Vagina (tissue), 2 donors: Measurements from ENCODE around the gene DNAH2. TPM values are rescaled to one million over a fixed set of nuclear protein-coding genes. Genes with fewer than 3 reads are reported as not detected.

Experiments used
- DNase-seq, 2 donors: peaks; one replicate each; pipeline ENCODE4 v3.0.0-alpha.2; 2017; ENCODE audit errors: extremely low spot score in 2 of 2
- H3K27ac ChIP-seq: fragments of 200-600 bp; sonication (generic); one replicate; pipeline ENCODE4 v1.5.1; 2019
- H3K27me3 ChIP-seq: fragments of 200-600 bp; sonication (generic); one replicate; pipeline ENCODE4 v1.5.1; 2019
- H3K36me3 ChIP-seq, 2 donors: fragments of 200-600 bp; sonication (generic); one replicate each; pipeline ENCODE4 v1.5.1; 2017 to 2019
- H3K4me1 ChIP-seq: fragments of 200-600 bp; sonication (generic); one replicate; pipeline ENCODE4 v1.5.1; 2019
- H3K4me3 ChIP-seq, 2 donors: fragments of 200-600 bp; sonication (generic); 1 replicate in 1 of 2; 2 replicates in 1 of 2; pipeline ENCODE4 v1.5.1; 2016 to 2019
- H3K9me3 ChIP-seq: fragments of 200-600 bp; sonication (generic); one replicate; pipeline ENCODE4 v1.5.1; 2019
- POLR2A ChIP-seq, 2 donors: fragments of 450-650 bp; IDR thresholded peaks; one replicate each; pipeline ENCODE4 v1.6.1; 2017; ENCODE audit warnings: antibody characterized with exemption in 2 of 2, mild to moderate bottlenecking in 2 of 2, moderate library complexity in 2 of 2
- POLR2AphosphoS5 ChIP-seq, 2 donors: sonication (generic); formaldehyde crosslinking; IDR thresholded peaks; one replicate each; pipeline ENCODE4 v1.9.0; 2017; ENCODE audit warnings: antibody characterized with exemption in 2 of 2, mild to moderate bottlenecking in 2 of 2, low read depth in 1 of 2; ENCODE audit not compliant: insufficient read depth in 1 of 2
- intact Hi-C: fragments of 100-400 bp; cut with DNase I; formaldehyde crosslinking; loops from one replicate; pipeline ENCODE4 v1.15.1; 2023
- total RNA-seq: library from RNA; depleted of rRNA; stranded (reverse); fragments of >200 nt; gene quantifications from one replicate; pipeline ENCODE4 v1.2.3, GENCODE V29; 2016
- TF ChIP-seq, protein P1 (sequence below), 3 experiments: fragments of 450-650 bp in 2 of 3; fragments of 200-600 bp in 1 of 3; sonication (generic) in 1 of 3; IDR thresholded peaks; one replicate each; pipeline ENCODE4 v1.5.1; 2017 to 2019; ENCODE audit warnings: antibody characterized with exemption in 3 of 3, mild to moderate bottlenecking in 2 of 3, moderate library complexity in 2 of 3

The DNAH2 gene
- total RNA-seq, 1 donor from 2014 or later, result 0.49 TPM

- no peak overlapping the region for H3K4me3 ChIP-seq
- H3K27ac ChIP-seq, result no peak overlapping the region
- no peaks in the 10 kb centered on the region for H3K9me3 ChIP-seq
- H3K4me1 ChIP-seq, result no peaks in the 10 kb centered on the region
- H3K36me3 ChIP-seq, result no peaks in the 10 kb centered on the region
- intact Hi-C loops, result no loop called here
- TF ChIP-seq, protein P1, sequence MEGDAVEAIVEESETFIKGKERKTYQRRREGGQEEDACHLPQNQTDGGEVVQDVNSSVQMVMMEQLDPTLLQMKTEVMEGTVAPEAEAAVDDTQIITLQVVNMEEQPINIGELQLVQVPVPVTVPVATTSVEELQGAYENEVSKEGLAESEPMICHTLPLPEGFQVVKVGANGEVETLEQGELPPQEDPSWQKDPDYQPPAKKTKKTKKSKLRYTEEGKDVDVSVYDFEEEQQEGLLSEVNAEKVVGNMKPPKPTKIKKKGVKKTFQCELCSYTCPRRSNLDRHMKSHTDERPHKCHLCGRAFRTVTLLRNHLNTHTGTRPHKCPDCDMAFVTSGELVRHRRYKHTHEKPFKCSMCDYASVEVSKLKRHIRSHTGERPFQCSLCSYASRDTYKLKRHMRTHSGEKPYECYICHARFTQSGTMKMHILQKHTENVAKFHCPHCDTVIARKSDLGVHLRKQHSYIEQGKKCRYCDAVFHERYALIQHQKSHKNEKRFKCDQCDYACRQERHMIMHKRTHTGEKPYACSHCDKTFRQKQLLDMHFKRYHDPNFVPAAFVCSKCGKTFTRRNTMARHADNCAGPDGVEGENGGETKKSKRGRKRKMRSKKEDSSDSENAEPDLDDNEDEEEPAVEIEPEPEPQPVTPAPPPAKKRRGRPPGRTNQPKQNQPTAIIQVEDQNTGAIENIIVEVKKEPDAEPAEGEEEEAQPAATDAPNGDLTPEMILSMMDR (IDR thresholded peaks at IDR 0.05), result no peak
- TF ChIP-seq POLR2AphosphoS5 (IDR thresholded peaks at IDR 0.05; ENCODE audit: insufficient read depth in 1 of 2, low read depth in 1 of 2) (no peak), POLR2A (IDR thresholded peaks at IDR 0.05) (no peak)
- DNase-seq, result no peak
- H3K27me3 ChIP-seq, result no peaks in the 10 kb centered on the region
These were observed 37.1 kb downstream of the DNAH2 start for GRCh38 chr17:7754656-7755055.

DNA sequence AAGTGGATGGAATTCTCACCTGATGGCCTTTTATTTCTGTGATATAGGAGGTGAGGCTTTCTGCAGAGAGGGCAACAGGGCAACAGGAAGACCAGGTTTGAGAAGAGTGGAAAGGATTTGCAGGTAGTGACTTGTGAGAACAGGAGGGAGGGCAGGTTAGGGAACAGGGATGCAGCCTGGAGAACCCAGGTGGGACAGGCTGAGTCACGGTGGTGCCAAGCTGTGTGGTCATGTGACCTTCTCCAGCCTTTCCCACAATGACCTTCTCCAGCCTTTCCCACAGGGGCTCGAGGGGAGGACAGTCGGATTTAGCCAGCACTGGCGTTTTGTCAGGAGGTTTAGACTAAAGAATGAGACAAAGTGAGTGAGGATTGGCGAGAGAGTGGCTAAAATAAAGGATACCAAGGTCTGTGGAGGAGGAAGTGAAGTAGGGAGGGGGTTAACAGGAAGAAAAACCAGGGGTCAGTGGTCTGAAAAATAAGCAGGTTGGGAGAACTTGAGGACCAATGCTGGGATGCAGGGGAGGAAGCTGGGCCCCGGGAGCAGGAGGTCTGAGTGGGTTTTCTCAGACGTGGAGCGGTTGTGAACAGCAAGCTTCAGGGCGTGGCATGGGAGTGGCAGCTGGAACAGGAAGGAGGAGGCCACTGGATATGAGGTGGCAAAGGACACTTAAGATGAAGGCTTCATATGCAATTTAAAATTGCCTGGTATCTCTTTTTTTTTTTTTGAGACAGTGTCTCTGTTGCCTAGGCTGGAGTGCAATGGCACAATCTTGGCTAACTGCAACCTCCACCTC is 37.7 kb downstream of the DNAH2 start:
- H3K27ac ChIP-seq, result no peak overlapping the region
- H3K27me3 ChIP-seq, result no peaks in the 10 kb centered on the region
- DNase-seq, result no peak
- H3K4me3 ChIP-seq, result no peak overlapping the region
- intact Hi-C loops, result no loop called here
- TF ChIP-seq POLR2AphosphoS5 (IDR thresholded peaks at IDR 0.05; ENCODE audit: insufficient read depth in 1 of 2, low read depth in 1 of 2), result no peak
- TF ChIP-seq POLR2A (IDR thresholded peaks at IDR 0.05), result no peak
- TF ChIP-seq, protein P1 (IDR thresholded peaks at IDR 0.05), result no peak
- H3K4me1 ChIP-seq, result no peaks in the 10 kb centered on the region
- no peaks in the 10 kb centered on the region for H3K9me3 ChIP-seq
- no peaks in the 10 kb centered on the region for H3K36me3 ChIP-seq

DNA sequence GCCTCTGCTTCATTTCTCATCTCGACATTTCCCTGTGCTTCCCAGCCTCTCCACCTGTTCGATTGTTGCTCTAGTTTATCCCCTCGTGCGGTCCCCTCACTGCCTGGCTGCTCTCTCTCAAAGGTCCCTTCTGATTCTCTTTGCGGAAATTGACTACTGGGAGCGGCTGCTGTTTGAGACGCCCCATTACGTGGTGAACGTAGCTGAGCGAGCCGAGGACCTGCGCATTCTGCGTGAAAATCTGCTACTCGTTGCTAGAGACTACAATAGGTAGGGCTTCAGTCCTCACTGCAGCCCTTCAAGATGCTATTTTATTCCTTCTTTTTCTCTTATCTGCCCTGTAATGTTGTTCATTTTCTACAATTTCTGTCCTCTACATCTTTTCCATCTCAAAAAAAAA is 39.4 kb downstream of the DNAH2 start:
- TF ChIP-seq, protein P1 (IDR thresholded peaks at IDR 0.05), result no peak
- TF ChIP-seq POLR2AphosphoS5 (IDR thresholded peaks at IDR 0.05; ENCODE audit: insufficient read depth in 1 of 2, low read depth in 1 of 2), result no peak
- no peak for TF ChIP-seq POLR2A (IDR thresholded peaks at IDR 0.05)
- H3K27me3 ChIP-seq, result no peaks in the 10 kb centered on the region
- H3K27ac ChIP-seq, result no peak overlapping the region
- H3K36me3 ChIP-seq, result no peaks in the 10 kb centered on the region
- H3K4me3 ChIP-seq, result no peak overlapping the region
- H3K9me3 ChIP-seq, result no peaks in the 10 kb centered on the region
- intact Hi-C loops, result no loop called here
- no peak for DNase-seq
- no peaks in the 10 kb centered on the region for H3K4me1 ChIP-seq

GRCh38 chr17:7763919-7764318 is 46.4 kb downstream of the DNAH2 start:
- no peaks in the 10 kb centered on the region for H3K27me3 ChIP-seq
- no peak for DNase-seq
- H3K4me3 ChIP-seq, result no peak overlapping the region
- TF ChIP-seq, protein P1 (IDR thresholded peaks at IDR 0.05), result no peak
- TF ChIP-seq POLR2A (IDR thresholded peaks at IDR 0.05) (no peak), POLR2AphosphoS5 (IDR thresholded peaks at IDR 0.05; ENCODE audit: insufficient read depth in 1 of 2, low read depth in 1 of 2) (no peak)
- no peaks in the 10 kb centered on the region for H3K9me3 ChIP-seq
- intact Hi-C loops, result no loop called here
- H3K36me3 ChIP-seq, result no peaks in the 10 kb centered on the region
- H3K4me1 ChIP-seq, result no peaks in the 10 kb centered on the region
- no peak overlapping the region for H3K27ac ChIP-seq

DNA sequence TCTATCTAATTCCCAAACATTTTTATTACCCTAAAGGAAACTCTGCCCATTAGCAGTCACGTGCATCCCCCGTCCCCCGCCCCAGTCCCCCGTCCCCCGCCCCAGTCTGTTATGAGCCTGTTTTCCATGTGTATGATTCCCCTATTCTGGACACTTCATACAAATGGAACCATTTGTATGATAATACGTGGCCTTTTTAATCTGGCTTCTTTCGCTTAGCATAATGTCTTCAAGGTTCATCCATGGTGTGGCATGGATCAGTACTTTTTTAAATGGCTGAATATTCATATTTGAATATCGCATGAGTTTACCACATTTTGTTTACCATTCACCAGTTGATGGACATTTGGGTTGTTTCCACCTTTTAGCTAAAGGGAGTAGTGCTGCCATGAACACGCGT is 49.5 kb downstream of the DNAH2 start:
- no peak for TF ChIP-seq POLR2A (IDR thresholded peaks at IDR 0.05)
- no peak for TF ChIP-seq POLR2AphosphoS5 (IDR thresholded peaks at IDR 0.05; ENCODE audit: insufficient read depth in 1 of 2, low read depth in 1 of 2)
- TF ChIP-seq, protein P1 (IDR thresholded peaks at IDR 0.05), result no peak
- H3K9me3 ChIP-seq, result no peaks in the 10 kb centered on the region
- no peaks in the 10 kb centered on the region for H3K36me3 ChIP-seq
- H3K4me1 ChIP-seq, result no peaks in the 10 kb centered on the region
- no peak overlapping the region for H3K27ac ChIP-seq
- H3K4me3 ChIP-seq, result no peak overlapping the region
- no peak for DNase-seq
- intact Hi-C loops, result no loop called here
- H3K27me3 ChIP-seq, result no peaks in the 10 kb centered on the region
